Left renal cortex interstitium (tissue), 4 donors: Measurements from ENCODE around the gene CXCR6. TPM values are rescaled to one million over a fixed set of nuclear protein-coding genes. Genes with fewer than 3 reads are reported as not detected.

Experiments
- polyA plus RNA-seq, 4 donors: library from polyadenylated mRNA; unstranded; fragments of 120-200 nt; gene quantifications; one replicate each; pipeline ENCODE4 v1.2.1, GENCODE V29; 2013; ENCODE audit not compliant: insufficient read length in 4 of 4

Gene CXCR6
- polyA plus RNA-seq, 4 donors: 0.14 to 1.1 (median 0.30) TPM

Other genes starting within 250 kb of the CXCR6 start
- under 1 TPM; 0.10 to 0.22 (median 0.15) TPM for gene SLC6A20, start 146.9 kb upstream of the CXCR6 start, polyA plus RNA-seq
- 10 to 100 TPM; 54.2 to 61.8 (median 58.2) TPM for gene LZTFL1, start 101.3 kb upstream of the CXCR6 start, polyA plus RNA-seq
- gene CCR9, start 56.9 kb upstream of the CXCR6 start, polyA plus RNA-seq: under 1 TPM; 0.06 to 0.09 (median 0.08) TPM
- 10 to 100 TPM; 16.5 to 19.3 (median 18.1) TPM for gene FYCO1, start 52.4 kb downstream of the CXCR6 start, polyA plus RNA-seq
- under 1 TPM; 0.06 to 0.31 (median 0.19) TPM for gene XCR1, start 84.0 kb downstream of the CXCR6 start, polyA plus RNA-seq